ENCODE data around the gene TSPAN4.

DNA sequence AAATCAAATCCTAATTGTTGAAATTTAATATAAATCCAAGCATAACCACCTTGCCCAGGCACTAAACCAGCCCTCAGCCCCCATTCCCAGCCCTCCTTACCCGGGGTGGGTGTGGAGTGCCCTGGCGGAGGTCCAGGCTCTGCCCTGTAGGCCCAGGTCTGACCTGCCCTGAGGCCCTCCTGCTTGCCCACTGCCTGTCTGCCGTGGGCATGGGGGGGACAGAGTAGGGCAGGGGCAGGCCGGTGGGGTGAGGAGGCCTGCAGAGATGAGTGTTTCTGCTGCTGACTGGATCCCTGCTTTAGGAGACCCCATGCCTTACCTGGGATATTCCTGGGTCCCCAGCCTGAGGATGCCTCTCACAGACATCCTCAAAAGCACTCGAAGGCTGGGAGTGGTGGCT lies 71.6 kb downstream of the TSPAN4 start:
- TF ChIP-seq NFYB (CRISPR knock-in tag; IDR thresholded peaks at IDR 0.05) = no peak
- TF ChIP-seq MXD3 (CRISPR knock-in tag; IDR thresholded peaks at IDR 0.05) = no peak
- no peak for TF ChIP-seq ZNF619 (CRISPR knock-in tag; IDR thresholded peaks at IDR 0.05)
- TF ChIP-seq EP300 (IDR thresholded peaks at IDR 0.05; ENCODE audit: low read depth in 2 of 2, low read length in 2 of 2) = no peak
- TF ChIP-seq EP300 (CRISPR knock-in tag; IDR thresholded peaks at IDR 0.05; ENCODE audit: borderline replicate concordance) = no peak
- no peak for TF ChIP-seq POLR2AphosphoS5 (IDR thresholded peaks at IDR 0.05; ENCODE audit: low read depth, low read length)
- TF ChIP-seq, protein P1, sequence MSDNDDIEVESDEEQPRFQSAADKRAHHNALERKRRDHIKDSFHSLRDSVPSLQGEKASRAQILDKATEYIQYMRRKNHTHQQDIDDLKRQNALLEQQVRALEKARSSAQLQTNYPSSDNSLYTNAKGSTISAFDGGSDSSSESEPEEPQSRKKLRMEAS (IDR thresholded peaks at IDR 0.05) = no peak
- TF ChIP-seq CTCF (CRISPR knock-in tag; IDR thresholded peaks at IDR 0.05) = no peak
- no peak for TF ChIP-seq CC2D1A (CRISPR knock-in tag; IDR thresholded peaks at IDR 0.05)
